ENCODE measurements around the gene TSPAN32. TPM values are rescaled to one million over a fixed set of nuclear protein-coding genes. Genes with fewer than 3 reads are reported as not detected.
"Not testable (repeated sequence)": the region's sequence is repeated elsewhere in the genome, so short reads cannot be mapped to it uniquely, and the experiment has no call there.

Gene TSPAN32
- total RNA-seq, 1 experiment from 2014 or later: not detected

- POLR2A ChIA-PET; H3K79me2 ChIP-seq (ENCODE audit: insufficient read depth, low read length); BruUV-seq (replicated peaks); CTCF ChIA-PET; RAD21 ChIA-PET (ENCODE audit: low non-redundant PET in 1 of 2, low total read pairs in 2 of 2, uncharacterized antibody in 2 of 2, unreplicated experiment in 2 of 2); H4K20me1 ChIP-seq (ENCODE audit: insufficient read depth); ATAC-seq; H3K9me3 ChIP-seq (ENCODE audit: control insufficient read depth in 1 of 2, insufficient read depth in 1 of 2, low read depth in 1 of 2, low read length in 2 of 2); H3K4me1 ChIP-seq (ENCODE audit: control insufficient read depth in 1 of 2, insufficient read depth in 2 of 2, low read length in 2 of 2); DNase-seq (ENCODE audit: low read depth, low spot score); H3K27ac ChIP-seq (ENCODE audit: low read depth, low read length); H3K4me3 ChIP-seq (replicated peaks in 1 of 2; ENCODE audit: low read depth in 1 of 2, low read length in 2 of 2); H3K36me3 ChIP-seq (ENCODE audit: control insufficient read depth in 1 of 2, insufficient read depth in 2 of 2, low read length in 2 of 2); H3K9me2 ChIP-seq (ENCODE audit: insufficient read depth); H2AFZ ChIP-seq (ENCODE audit: low read depth, low read length, poor library complexity, severe bottlenecking); intact Hi-C loops (cut with micrococcal nuclease); H3K9ac ChIP-seq (ENCODE audit: low read length); H3K4me2 ChIP-seq (ENCODE audit: low read length): not testable (repeated sequence)
- H3K27me3 ChIP-seq (ENCODE audit: insufficient read depth, low read length): peaks cover 13% of the 10 kb centered on the region; the same call in 1 of the 2 replicates
Measured at GRCh38 chr11:2338760-2339159, 36.9 kb downstream of the TSPAN32 start.

DNA sequence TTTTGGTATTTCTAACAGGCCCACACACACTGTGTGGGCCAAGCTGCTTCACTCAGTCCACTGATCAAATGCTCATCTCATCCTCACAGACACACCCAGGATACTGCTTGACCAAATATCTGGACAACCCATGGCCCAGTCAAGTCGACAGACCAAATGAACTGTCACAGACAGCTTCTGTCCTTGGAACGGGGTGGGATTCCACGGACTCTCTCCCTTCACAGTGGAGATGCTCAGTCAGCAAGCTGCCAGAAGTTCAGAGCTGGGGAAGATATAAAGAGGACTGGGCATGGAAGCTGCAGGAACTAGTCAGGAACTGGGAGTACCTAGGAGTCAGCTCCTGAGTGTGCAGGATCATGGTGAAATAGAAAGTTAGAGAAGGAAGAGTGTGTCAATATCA is 40.7 kb downstream of the TSPAN32 start:
- BruUV-seq (replicated peaks): no TSS peak
- ChIA-PET CTCF (no interaction called here), POLR2A (interaction anchor here (0.5 kb wide), 1 partner anchor 559 kb away, joined by 5 read pairs; a partner anchor contains a TSS)

More for the DNA sequence above, 40.7 kb downstream of the TSPAN32 start:
- ATAC-seq: no peak
- H3K27ac ChIP-seq (ENCODE audit: low read depth, low read length): no peak overlapping the region
- DNase-seq (ENCODE audit: low read depth, low spot score): no peak
- no peaks in the 10 kb centered on the region for H3K9me2 ChIP-seq (ENCODE audit: insufficient read depth)
- H3K4me2 ChIP-seq (ENCODE audit: low read length): no peak overlapping the region
- no peaks in the 10 kb centered on the region for H3K79me2 ChIP-seq (ENCODE audit: insufficient read depth, low read length)
- no peaks in the 10 kb centered on the region for H3K9me3 ChIP-seq (ENCODE audit: control insufficient read depth in 1 of 2, insufficient read depth in 1 of 2, low read depth in 1 of 2, low read length in 2 of 2)
- H4K20me1 ChIP-seq (ENCODE audit: insufficient read depth): no peaks in the 10 kb centered on the region
- H3K9ac ChIP-seq (ENCODE audit: low read length): no peak overlapping the region
- no peak overlapping the region for H3K4me3 ChIP-seq (replicated peaks in 1 of 2; ENCODE audit: low read depth in 1 of 2, low read length in 2 of 2)
- H3K27me3 ChIP-seq (ENCODE audit: insufficient read depth, low read length): peaks cover 10% of the 10 kb centered on the region; the same call in 1 of the 2 replicates
- TF ChIP-seq FOSL1 (IDR thresholded peaks at IDR 0.05; ENCODE audit: low read depth) (no peak), RAD21 (IDR thresholded peaks at IDR 0.05; ENCODE audit: low read depth) (no peak), POLR2A (IDR thresholded peaks at IDR 0.05; ENCODE audit: borderline replicate concordance, extremely low read depth, insufficient read depth, insufficient read length) (no peak), ELF1 (IDR thresholded peaks at IDR 0.05; ENCODE audit: borderline replicate concordance, low read depth) (no peak), POLR2AphosphoS5 (IDR thresholded peaks at IDR 0.05; ENCODE audit: low read depth, low read length) (no peak), ZFX (IDR thresholded peaks at IDR 0.05) (no peak), YY1 (IDR thresholded peaks at IDR 0.05; ENCODE audit: extremely low read depth, insufficient replicate concordance, low read depth, low read length) (no peak), EZH2 (IDR thresholded peaks at IDR 0.05) (no peak), EGR1 (IDR thresholded peaks at IDR 0.05; ENCODE audit: low read depth) (no peak), ZNF274 (IDR thresholded peaks at IDR 0.05; ENCODE audit: low read depth, low read length) (no peak), JUND (IDR thresholded peaks at IDR 0.05) (no peak)
- TF ChIP-seq, protein P1, sequence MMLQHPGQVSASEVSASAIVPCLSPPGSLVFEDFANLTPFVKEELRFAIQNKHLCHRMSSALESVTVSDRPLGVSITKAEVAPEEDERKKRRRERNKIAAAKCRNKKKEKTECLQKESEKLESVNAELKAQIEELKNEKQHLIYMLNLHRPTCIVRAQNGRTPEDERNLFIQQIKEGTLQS (IDR thresholded peaks at IDR 0.05): no peak
- TF ChIP-seq, protein P2, sequence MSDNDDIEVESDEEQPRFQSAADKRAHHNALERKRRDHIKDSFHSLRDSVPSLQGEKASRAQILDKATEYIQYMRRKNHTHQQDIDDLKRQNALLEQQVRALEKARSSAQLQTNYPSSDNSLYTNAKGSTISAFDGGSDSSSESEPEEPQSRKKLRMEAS (IDR thresholded peaks at IDR 0.05): no peak
- TF ChIP-seq, protein P3, sequence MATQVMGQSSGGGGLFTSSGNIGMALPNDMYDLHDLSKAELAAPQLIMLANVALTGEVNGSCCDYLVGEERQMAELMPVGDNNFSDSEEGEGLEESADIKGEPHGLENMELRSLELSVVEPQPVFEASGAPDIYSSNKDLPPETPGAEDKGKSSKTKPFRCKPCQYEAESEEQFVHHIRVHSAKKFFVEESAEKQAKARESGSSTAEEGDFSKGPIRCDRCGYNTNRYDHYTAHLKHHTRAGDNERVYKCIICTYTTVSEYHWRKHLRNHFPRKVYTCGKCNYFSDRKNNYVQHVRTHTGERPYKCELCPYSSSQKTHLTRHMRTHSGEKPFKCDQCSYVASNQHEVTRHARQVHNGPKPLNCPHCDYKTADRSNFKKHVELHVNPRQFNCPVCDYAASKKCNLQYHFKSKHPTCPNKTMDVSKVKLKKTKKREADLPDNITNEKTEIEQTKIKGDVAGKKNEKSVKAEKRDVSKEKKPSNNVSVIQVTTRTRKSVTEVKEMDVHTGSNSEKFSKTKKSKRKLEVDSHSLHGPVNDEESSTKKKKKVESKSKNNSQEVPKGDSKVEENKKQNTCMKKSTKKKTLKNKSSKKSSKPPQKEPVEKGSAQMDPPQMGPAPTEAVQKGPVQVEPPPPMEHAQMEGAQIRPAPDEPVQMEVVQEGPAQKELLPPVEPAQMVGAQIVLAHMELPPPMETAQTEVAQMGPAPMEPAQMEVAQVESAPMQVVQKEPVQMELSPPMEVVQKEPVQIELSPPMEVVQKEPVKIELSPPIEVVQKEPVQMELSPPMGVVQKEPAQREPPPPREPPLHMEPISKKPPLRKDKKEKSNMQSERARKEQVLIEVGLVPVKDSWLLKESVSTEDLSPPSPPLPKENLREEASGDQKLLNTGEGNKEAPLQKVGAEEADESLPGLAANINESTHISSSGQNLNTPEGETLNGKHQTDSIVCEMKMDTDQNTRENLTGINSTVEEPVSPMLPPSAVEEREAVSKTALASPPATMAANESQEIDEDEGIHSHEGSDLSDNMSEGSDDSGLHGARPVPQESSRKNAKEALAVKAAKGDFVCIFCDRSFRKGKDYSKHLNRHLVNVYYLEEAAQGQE (IDR thresholded peaks at IDR 0.05; ENCODE audit: low read depth): no peak
- intact Hi-C loops (cut with micrococcal nuclease): no loop called here
- no peak overlapping the region for H2AFZ ChIP-seq (ENCODE audit: low read depth, low read length, poor library complexity, severe bottlenecking)
- RAD21 ChIA-PET (ENCODE audit: low non-redundant PET in 1 of 2, low total read pairs in 2 of 2, uncharacterized antibody in 2 of 2, unreplicated experiment in 2 of 2): no interaction called here
- no peaks in the 10 kb centered on the region for H3K4me1 ChIP-seq (ENCODE audit: control insufficient read depth in 1 of 2, insufficient read depth in 2 of 2, low read length in 2 of 2)
- H3K36me3 ChIP-seq (ENCODE audit: control insufficient read depth in 1 of 2, insufficient read depth in 2 of 2, low read length in 2 of 2): no peaks in the 10 kb centered on the region

Measured in HCT116 (cell line).